DOHH2 (cell line): ENCODE measurements around the gene OGFOD3.

ENCODE experiments used
- H3F3A ChIP-seq: fragments of 200-600 bp; sonication (generic), shearing (Covaris generic); 2 replicates; pipeline ENCODE4 v1.6.0; 2016; ENCODE audit warnings: antibody characterized with exemption, mild to moderate bottlenecking; ENCODE audit not compliant: control insufficient read depth, insufficient read depth
- H3K27ac ChIP-seq: fragments of 200-600 bp; sonication (generic); 2 replicates; pipeline ENCODE4 v1.5.1; 2014; ENCODE audit warnings: low read depth, mild to moderate bottlenecking, low read length, moderate library complexity
- H3K27me3 ChIP-seq: fragments of 200-600 bp; sonication (generic); 2 replicates; pipeline ENCODE4 v1.6.1; 2014; ENCODE audit warnings: mild to moderate bottlenecking, low read length, mixed read lengths; ENCODE audit not compliant: control insufficient read depth
- H3K36me3 ChIP-seq: fragments of 200-600 bp; sonication (generic); 2 replicates; pipeline ENCODE4 v1.6.1; 2014; ENCODE audit warnings: mild to moderate bottlenecking, low read length, moderate library complexity, mixed read lengths; ENCODE audit not compliant: control insufficient read depth
- H3K4me1 ChIP-seq: fragments of 200-600 bp; sonication (generic); 2 replicates; pipeline ENCODE4 v1.6.1; 2014; ENCODE audit warnings: mild to moderate bottlenecking, low read length, mixed read lengths; ENCODE audit not compliant: control insufficient read depth
- H3K4me2 ChIP-seq: fragments of 200-600 bp; sonication (generic); 2 replicates; pipeline ENCODE4 v1.6.0; 2014; ENCODE audit warnings: mild to moderate bottlenecking, low read length, moderate library complexity
- H3K4me3 ChIP-seq: fragments of 200-600 bp; sonication (generic); 2 replicates; pipeline ENCODE4 v1.5.1; 2014; ENCODE audit warnings: mild to moderate bottlenecking, low read length, mixed read lengths
- H3K79me2 ChIP-seq: fragments of 200-600 bp; sonication (generic); 2 replicates; pipeline ENCODE4 v1.6.1; 2014; ENCODE audit warnings: mild to moderate bottlenecking, low read length, mixed read lengths; ENCODE audit not compliant: control insufficient read depth
- H3K9me2 ChIP-seq: fragments of 200-600 bp; sonication (generic); replicated peaks from 2 replicates; pipeline ENCODE4 v1.6.1; 2014; ENCODE audit warnings: mild to moderate bottlenecking, low read length, mixed read lengths; ENCODE audit not compliant: control insufficient read depth
- H3K9me3 ChIP-seq: fragments of 200-600 bp; sonication (generic); 2 replicates; pipeline ENCODE4 v1.6.1; 2014; ENCODE audit warnings: antibody characterized with exemption, low read length, mixed read lengths; ENCODE audit not compliant: control insufficient read depth, insufficient read depth
- H4K20me1 ChIP-seq: fragments of 200-600 bp; sonication (generic); 2 replicates; pipeline ENCODE4 v1.6.0; 2014; ENCODE audit warnings: low read depth, mild to moderate bottlenecking, antibody characterized with exemption, low read length, moderate library complexity; ENCODE audit not compliant: control insufficient read depth, insufficient read depth
- CTCF ChIP-seq: fragments of 200-600 bp; sonication (generic); IDR thresholded peaks from one replicate; pipeline ENCODE4 v1.5.1; 2014; ENCODE audit warnings: antibody characterized with exemption, mild to moderate bottlenecking, low read depth, low read length; ENCODE audit not compliant: poor library complexity, severe bottlenecking
- EZH2phosphoT487 ChIP-seq: fragments of 200-600 bp; sonication (generic); IDR thresholded peaks from 2 replicates; pipeline ENCODE4 v1.6.1; 2017; ENCODE audit warnings: borderline replicate concordance, mild to moderate bottlenecking, antibody characterized with exemption, low read length, moderate library complexity, mixed read lengths

The OGFOD3 gene

GRCh38 chr17:82357394-82357793 is 61.0 kb downstream of the OGFOD3 start:
- Histone ChIP-seq H3K9me3 (peaks cover 3% of the 10 kb centered on the region; the same call in 1 of the 2 replicates), H4K20me1 (no peaks in the 10 kb centered on the region), H3K27ac (no peak overlapping the region), H3K4me2 (no peak overlapping the region), H3K4me1 (peaks cover 12% of the 10 kb centered on the region), H3K4me3 (no peak overlapping the region), H3F3A (peaks cover 7% of the 10 kb centered on the region), H3K9me2 (no peaks in the 10 kb centered on the region), H3K79me2 (no peaks in the 10 kb centered on the region), H3K27me3 (no peaks in the 10 kb centered on the region), H3K36me3 (no peaks in the 10 kb centered on the region)
- TF ChIP-seq EZH2phosphoT487 = no peak
- no peak for TF ChIP-seq CTCF

GRCh38 chr17:82356845-82357355 is 61.5 kb downstream of the OGFOD3 start:
- Histone ChIP-seq H3K4me3 (no peak overlapping the region), H3K79me2 (no peaks in the 10 kb centered on the region), H3K27ac (no peak overlapping the region), H3K9me2 (no peaks in the 10 kb centered on the region), H3K9me3 (peaks cover 3% of the 10 kb centered on the region; the same call in 1 of the 2 replicates), H3K4me2 (no peak overlapping the region), H3K27me3 (no peaks in the 10 kb centered on the region), H3K36me3 (no peaks in the 10 kb centered on the region), H4K20me1 (no peaks in the 10 kb centered on the region), H3F3A (peaks cover 7% of the 10 kb centered on the region), H3K4me1 (peaks cover 17% of the 10 kb centered on the region)
- no peak for TF ChIP-seq CTCF
- TF ChIP-seq EZH2phosphoT487 = no peak

GRCh38 chr17:82355770-82356427 is 62.5 kb downstream of the OGFOD3 start:
- Histone ChIP-seq H3F3A (peaks cover 12% of the 10 kb centered on the region), H3K4me1 (peaks cover 27% of the 10 kb centered on the region), H3K36me3 (no peaks in the 10 kb centered on the region), H3K27ac (no peak overlapping the region), H3K4me3 (no peak overlapping the region), H3K79me2 (no peaks in the 10 kb centered on the region), H3K9me2 (no peaks in the 10 kb centered on the region), H4K20me1 (no peaks in the 10 kb centered on the region), H3K27me3 (no peaks in the 10 kb centered on the region), H3K9me3 (peaks cover 3% of the 10 kb centered on the region; the same call in 1 of the 2 replicates), H3K4me2 (no peak overlapping the region)
- TF ChIP-seq CTCF (no peak), EZH2phosphoT487 (no peak)
